ENCODE measurements around the gene ANGPT4. TPM values are rescaled to one million over a fixed set of nuclear protein-coding genes. Genes with fewer than 3 reads are reported as not detected.

ANGPT4 gene
- total RNA-seq, 2 donors from 2014 or later, result 1.4 to 1.6 TPM

DNA sequence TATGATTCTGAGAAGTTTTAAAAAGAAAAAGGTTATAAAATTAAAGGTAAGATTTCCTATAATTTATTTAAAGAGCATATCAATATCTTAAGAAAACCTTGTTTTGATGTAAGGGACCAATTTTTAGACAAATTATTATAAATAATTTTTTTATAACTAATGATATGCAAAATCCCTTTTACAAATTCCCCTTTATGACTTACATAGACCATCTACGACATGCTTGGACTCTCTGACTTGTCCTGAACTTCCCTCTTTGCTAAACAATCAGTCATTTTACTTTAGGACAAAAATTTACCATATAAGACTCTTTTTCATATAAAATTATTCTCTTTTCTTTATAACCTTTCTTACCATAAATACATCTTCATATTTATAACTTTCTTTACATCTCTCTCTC lies 15.3 kb upstream of the ANGPT4 start:
- no peaks in the 10 kb centered on the region for H3K27me3 ChIP-seq (replicated peaks; ENCODE audit: insufficient read depth)
- DNase-seq (ENCODE audit: low spot score) (no peak), ATAC-seq (ENCODE audit: insufficient number of reproducible peaks, low FRiP score, low read depth) (no peak)
- TF ChIP-seq, protein P1, sequence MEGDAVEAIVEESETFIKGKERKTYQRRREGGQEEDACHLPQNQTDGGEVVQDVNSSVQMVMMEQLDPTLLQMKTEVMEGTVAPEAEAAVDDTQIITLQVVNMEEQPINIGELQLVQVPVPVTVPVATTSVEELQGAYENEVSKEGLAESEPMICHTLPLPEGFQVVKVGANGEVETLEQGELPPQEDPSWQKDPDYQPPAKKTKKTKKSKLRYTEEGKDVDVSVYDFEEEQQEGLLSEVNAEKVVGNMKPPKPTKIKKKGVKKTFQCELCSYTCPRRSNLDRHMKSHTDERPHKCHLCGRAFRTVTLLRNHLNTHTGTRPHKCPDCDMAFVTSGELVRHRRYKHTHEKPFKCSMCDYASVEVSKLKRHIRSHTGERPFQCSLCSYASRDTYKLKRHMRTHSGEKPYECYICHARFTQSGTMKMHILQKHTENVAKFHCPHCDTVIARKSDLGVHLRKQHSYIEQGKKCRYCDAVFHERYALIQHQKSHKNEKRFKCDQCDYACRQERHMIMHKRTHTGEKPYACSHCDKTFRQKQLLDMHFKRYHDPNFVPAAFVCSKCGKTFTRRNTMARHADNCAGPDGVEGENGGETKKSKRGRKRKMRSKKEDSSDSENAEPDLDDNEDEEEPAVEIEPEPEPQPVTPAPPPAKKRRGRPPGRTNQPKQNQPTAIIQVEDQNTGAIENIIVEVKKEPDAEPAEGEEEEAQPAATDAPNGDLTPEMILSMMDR (IDR thresholded peaks at IDR 0.05), result no peak
- H3K4me3 ChIP-seq, result no peak overlapping the region
- no peaks in the 10 kb centered on the region for H3K36me3 ChIP-seq
- H3K27ac ChIP-seq, result no peak overlapping the region
- H3K9me3 ChIP-seq, result peaks cover 3% of the 10 kb centered on the region
- no peaks in the 10 kb centered on the region for H3K4me1 ChIP-seq (ENCODE audit: control insufficient read depth in 1 of 2, low read depth in 2 of 2)

DNA sequence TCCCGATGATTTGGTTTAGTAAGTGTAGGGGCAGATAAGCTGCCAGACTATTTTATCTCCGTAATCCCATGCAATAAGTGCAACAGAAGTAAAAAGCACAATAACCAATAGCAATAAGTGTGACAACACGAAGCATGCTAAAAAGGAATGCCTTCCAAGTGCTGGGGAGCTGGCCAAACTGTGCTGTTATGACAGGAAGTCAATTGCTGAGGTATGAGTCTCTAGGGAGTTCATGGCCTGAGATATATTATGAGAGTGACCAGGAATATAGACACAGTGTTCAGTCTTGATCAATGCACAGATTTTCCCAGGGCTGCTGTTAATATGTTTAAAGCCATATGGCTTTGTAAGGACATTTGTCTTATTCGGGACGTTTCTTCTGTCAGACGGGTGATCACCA lies 10.5 kb upstream of the ANGPT4 start:
- no peak overlapping the region for H3K4me3 ChIP-seq
- no peaks in the 10 kb centered on the region for H3K36me3 ChIP-seq
- no peaks in the 10 kb centered on the region for H3K27me3 ChIP-seq (replicated peaks; ENCODE audit: insufficient read depth)
- no peak for DNase-seq (ENCODE audit: low spot score)
- TF ChIP-seq, protein P1 (IDR thresholded peaks at IDR 0.05), result no peak
- H3K27ac ChIP-seq, result no peak overlapping the region
- no peaks in the 10 kb centered on the region for H3K4me1 ChIP-seq (ENCODE audit: control insufficient read depth in 1 of 2, low read depth in 2 of 2)
- no peak for ATAC-seq (ENCODE audit: insufficient number of reproducible peaks, low FRiP score, low read depth)
- H3K9me3 ChIP-seq, result no peaks in the 10 kb centered on the region

DNA sequence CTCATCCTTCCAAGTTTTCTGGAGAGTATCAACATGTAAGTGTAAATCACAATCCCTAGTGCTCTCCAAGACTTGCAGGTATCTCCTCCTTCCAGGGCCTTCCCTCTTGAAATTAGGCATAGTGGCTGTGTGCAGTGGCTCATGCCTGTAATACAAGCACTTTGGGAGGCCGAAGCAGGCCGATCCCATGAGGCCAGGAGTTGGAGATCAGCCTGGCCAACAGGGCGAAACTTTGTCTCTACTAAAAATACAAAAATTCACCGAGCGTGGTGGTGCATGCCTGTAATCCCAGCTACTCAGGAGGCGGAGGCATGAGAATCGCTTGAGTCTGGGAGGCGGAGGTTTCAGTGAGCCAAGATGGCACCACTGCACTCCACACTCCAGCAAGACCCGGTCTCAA lies 9.4 kb upstream of the ANGPT4 start:
- no peaks in the 10 kb centered on the region for H3K36me3 ChIP-seq
- H3K9me3 ChIP-seq, result no peaks in the 10 kb centered on the region
- DNase-seq (ENCODE audit: low spot score), result no peak
- no peaks in the 10 kb centered on the region for H3K4me1 ChIP-seq (ENCODE audit: control insufficient read depth in 1 of 2, low read depth in 2 of 2)
- no peak for ATAC-seq (ENCODE audit: insufficient number of reproducible peaks, low FRiP score, low read depth)
- no peak overlapping the region for H3K4me3 ChIP-seq
- no peaks in the 10 kb centered on the region for H3K27me3 ChIP-seq (replicated peaks; ENCODE audit: insufficient read depth)
- no peak overlapping the region for H3K27ac ChIP-seq
- TF ChIP-seq, protein P1 (IDR thresholded peaks at IDR 0.05), result no peak

DNA sequence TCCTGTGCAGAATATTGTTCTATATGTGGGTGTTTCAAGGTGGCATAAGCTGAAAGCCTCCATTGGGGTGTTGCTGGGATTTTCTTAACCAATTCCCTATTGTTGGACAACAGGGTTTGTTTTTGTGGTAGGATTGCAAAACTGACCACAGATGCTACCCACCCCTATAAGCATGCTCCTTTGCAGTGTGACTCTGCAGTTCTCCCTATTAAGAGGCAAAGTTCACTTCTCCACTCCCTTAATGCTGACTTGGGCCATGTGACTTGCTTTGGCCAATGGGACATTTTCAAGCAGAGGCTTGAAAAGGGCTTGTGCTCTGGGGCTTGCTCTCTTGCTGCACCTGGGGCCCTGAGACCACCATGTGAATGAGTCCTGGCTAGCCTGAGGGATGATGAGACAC lies 8.5 kb upstream of the ANGPT4 start:
- no peaks in the 10 kb centered on the region for H3K4me1 ChIP-seq (ENCODE audit: control insufficient read depth in 1 of 2, low read depth in 2 of 2)
- DNase-seq (ENCODE audit: low spot score), result no peak
- H3K4me3 ChIP-seq, result no peak overlapping the region
- TF ChIP-seq, protein P1 (IDR thresholded peaks at IDR 0.05), result no peak
- H3K27me3 ChIP-seq (replicated peaks; ENCODE audit: insufficient read depth), result no peaks in the 10 kb centered on the region
- no peaks in the 10 kb centered on the region for H3K9me3 ChIP-seq
- no peaks in the 10 kb centered on the region for H3K36me3 ChIP-seq
- ATAC-seq (ENCODE audit: insufficient number of reproducible peaks, low FRiP score, low read depth), result no peak
- no peak overlapping the region for H3K27ac ChIP-seq

DNA sequence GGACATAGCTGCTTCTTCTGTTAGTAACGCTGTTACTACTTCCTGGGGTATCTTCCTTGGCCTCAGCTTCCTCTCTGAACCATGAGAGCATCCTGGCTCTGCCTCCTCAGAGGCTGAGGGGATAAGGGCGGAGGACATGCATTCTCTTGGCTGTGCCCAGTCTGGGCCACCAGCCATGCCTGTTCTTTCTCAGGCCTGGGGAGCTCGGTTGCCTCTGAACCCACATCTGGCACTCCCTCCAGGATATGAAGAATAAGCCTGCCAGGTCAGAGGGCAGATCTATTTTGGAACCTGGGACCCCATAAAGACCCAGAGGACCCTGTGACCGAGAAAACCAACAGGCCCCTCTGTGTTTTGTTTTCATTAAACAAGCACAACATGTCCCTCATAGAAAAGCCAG lies 6.6 kb upstream of the ANGPT4 start:
- DNase-seq (ENCODE audit: low spot score) (no peak), ATAC-seq (ENCODE audit: insufficient number of reproducible peaks, low FRiP score, low read depth) (no peak)
- no peaks in the 10 kb centered on the region for H3K27me3 ChIP-seq (replicated peaks; ENCODE audit: insufficient read depth)
- TF ChIP-seq, protein P1 (IDR thresholded peaks at IDR 0.05), result no peak
- H3K36me3 ChIP-seq, result no peaks in the 10 kb centered on the region
- no peak overlapping the region for H3K27ac ChIP-seq
- H3K4me3 ChIP-seq, result no peak overlapping the region
- no peaks in the 10 kb centered on the region for H3K4me1 ChIP-seq (ENCODE audit: control insufficient read depth in 1 of 2, low read depth in 2 of 2)
- no peaks in the 10 kb centered on the region for H3K9me3 ChIP-seq
